ENCODE measurements around the gene CLMN. TPM values are rescaled to one million over a fixed set of nuclear protein-coding genes. Genes with fewer than 3 reads are reported as not detected.

CLMN gene
- total and polyA plus RNA-seq, 2 of the 8 experiments (the other 6 are each of a cell fraction or from before 2014, with no cell fraction given): 1.6 to 8.2 TPM

DNA sequence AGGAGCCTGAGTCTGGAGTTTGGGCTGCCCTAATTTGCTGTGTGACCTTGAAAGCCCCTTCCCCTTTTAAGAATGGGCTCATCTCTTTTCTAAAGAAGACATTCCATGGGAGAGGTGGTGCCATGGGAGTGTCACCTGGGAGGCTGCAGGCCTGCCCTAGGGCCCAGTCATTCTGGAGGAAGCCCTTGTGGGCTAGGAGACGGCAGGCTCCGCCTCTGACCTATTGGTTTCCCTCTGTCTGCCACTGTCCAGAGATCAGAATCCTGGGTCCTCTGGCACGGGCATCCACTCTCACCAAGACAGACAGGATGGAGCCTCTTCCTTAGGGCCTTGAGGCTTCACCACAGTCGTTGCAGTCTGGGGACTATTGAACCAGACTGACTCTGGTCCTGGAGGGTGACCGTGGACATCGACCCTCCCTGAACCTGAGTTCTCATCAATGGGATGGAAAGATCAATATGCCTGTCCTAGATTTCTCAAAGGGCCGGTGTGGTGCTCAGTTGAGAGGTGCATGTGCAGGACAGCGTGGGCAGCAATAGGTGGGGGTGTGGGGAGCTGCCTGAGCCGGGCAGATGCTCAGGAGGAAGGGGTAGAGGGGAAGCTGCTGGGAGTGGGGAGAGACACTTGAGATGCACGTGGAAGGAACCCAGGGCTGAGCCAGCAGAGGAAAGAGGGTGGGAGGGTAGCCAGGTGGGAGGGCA, 12.2 kb upstream of the CLMN start:
- H3K14ac ChIP-seq (ENCODE audit: insufficient read length): no peak overlapping the region
- H3K4me1 ChIP-seq (replicated peaks in 1 of 4; ENCODE audit: control insufficient read depth in 3 of 4, insufficient read depth in 4 of 4, low read length in 3 of 4): no peaks in the 10 kb centered on the region
- H3K9ac ChIP-seq (replicated peaks in 1 of 4; ENCODE audit: extremely low read depth in 1 of 4, low read depth in 3 of 4, low read length in 3 of 4): no peak overlapping the region
- ChIA-PET CTCF (ENCODE audit: partially characterized antibody) (interaction anchor here (1.4 to 1.6 kb wide), 2 partner anchors 29 to 37 kb away, joined by 5 to 7 read pairs; no protein-coding TSS in a partner anchor), POLR2A (ENCODE audit: partially characterized antibody) (no interaction called here)
- H4K5ac ChIP-seq (ENCODE audit: insufficient read length, low read depth, low read length): no peak overlapping the region
- peak overlapping the region; percentile 6; the same call in 1 of the 2 replicates for H4K8ac ChIP-seq (ENCODE audit: extremely low read depth, insufficient read depth, low read length)
- no peak overlapping the region for H2BK12ac ChIP-seq (ENCODE audit: low read depth, low read length)
- no peak overlapping the region for H3K23ac ChIP-seq (ENCODE audit: insufficient read length)
- H3K56ac ChIP-seq (replicated peaks; ENCODE audit: insufficient read length, low read depth, low read length): no peak overlapping the region
- H2AK5ac ChIP-seq (ENCODE audit: low read depth, low read length): no peak overlapping the region
- H3K9me3 ChIP-seq (ENCODE audit: insufficient read depth in 2 of 2, low read depth in 1 of 2, low read length in 1 of 2): no peaks in the 10 kb centered on the region
- no peak overlapping the region for H2BK5ac ChIP-seq (ENCODE audit: low read depth, low read length)
- no peak overlapping the region for H4K91ac ChIP-seq (replicated peaks; ENCODE audit: insufficient read length, low read length)
- no peaks in the 10 kb centered on the region for H3K79me2 ChIP-seq (ENCODE audit: control insufficient read depth in 1 of 2, insufficient read depth in 2 of 2, low read length in 2 of 2)
- no peaks in the 10 kb centered on the region for H3K27me3 ChIP-seq (replicated peaks in 1 of 4; ENCODE audit: control insufficient read depth in 3 of 4, extremely low read depth in 1 of 4, insufficient read depth in 3 of 4, low read length in 3 of 4)
- no peak overlapping the region for H3K18ac ChIP-seq (ENCODE audit: extremely low read depth, low read length)
- no peak overlapping the region for H3K4ac ChIP-seq (replicated peaks; ENCODE audit: insufficient read length, low read depth, low read length)
- no peaks in the 10 kb centered on the region for H3K36me3 ChIP-seq (ENCODE audit: control insufficient read depth in 2 of 4, insufficient read depth in 4 of 4, low read length in 3 of 4)
- WGBS, 2 experiments (ENCODE audit: extremely low coverage in 1 of 2, insufficient coverage in 1 of 2, insufficient read length in 1 of 2, insufficient replicate concordance in 2 of 2, low coverage in 1 of 2, low lambda C conversion rate in 2 of 2, missing lambda C conversion rate in 1 of 2): 87% methylated on average over 10 of the region's 10 CpGs; no CpG with 5 or more reads in 1 of the 2 experiments
- no peak overlapping the region for H2BK120ac ChIP-seq (replicated peaks; ENCODE audit: low read depth, low read length)
- no peaks in the 10 kb centered on the region for H4K20me1 ChIP-seq (replicated peaks in 1 of 2; ENCODE audit: control insufficient read depth in 1 of 2, insufficient read depth in 2 of 2, low read length in 2 of 2)
- DNase-seq (ENCODE audit: low read depth in 1 of 2, low spot score in 2 of 2) (no peak), FAIRE-seq (no peak)
- H2AFZ ChIP-seq (ENCODE audit: low read length): no peak overlapping the region
- no peak overlapping the region for H2BK20ac ChIP-seq (ENCODE audit: low read length)
- H3K4me3 ChIP-seq (ENCODE audit: extremely low read depth in 1 of 4, insufficient read depth in 2 of 4, low read depth in 3 of 4, low read length in 4 of 4): no peak overlapping the region
- no peak overlapping the region for H3K4me2 ChIP-seq (ENCODE audit: insufficient read depth in 1 of 2, low read depth in 2 of 2, low read length in 2 of 2)
- no peaks in the 10 kb centered on the region for H3K23me2 ChIP-seq (ENCODE audit: low read depth, low read length)
- H2BK15ac ChIP-seq (ENCODE audit: low read length): no peak overlapping the region
- no peak overlapping the region for H3K27ac ChIP-seq (ENCODE audit: low read depth, low read length)
- no peaks in the 10 kb centered on the region for H3K79me1 ChIP-seq (ENCODE audit: low read depth, low read length)
- no peak for TF ChIP-seq ZNF274 (IDR thresholded peaks at IDR 0.05; ENCODE audit: borderline replicate concordance, extremely low read depth, low read length)
- TF ChIP-seq SIN3A (conservative IDR thresholded peaks at IDR 0.05 in 1 of 2, IDR thresholded peaks at IDR 0.05 in 1 of 2; ENCODE audit: low read depth in 1 of 2, low read length in 2 of 2): no peak
- TF ChIP-seq MAFK (IDR thresholded peaks at IDR 0.05; ENCODE audit: low read depth, low read length): no peak
- no peak for TF ChIP-seq TCF12 (IDR thresholded peaks at IDR 0.05; ENCODE audit: low read depth, low read length)
- no peak for TF ChIP-seq SP4 (IDR thresholded peaks at IDR 0.05; ENCODE audit: low read length)
- TF ChIP-seq, protein P1, sequence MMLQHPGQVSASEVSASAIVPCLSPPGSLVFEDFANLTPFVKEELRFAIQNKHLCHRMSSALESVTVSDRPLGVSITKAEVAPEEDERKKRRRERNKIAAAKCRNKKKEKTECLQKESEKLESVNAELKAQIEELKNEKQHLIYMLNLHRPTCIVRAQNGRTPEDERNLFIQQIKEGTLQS (IDR thresholded peaks at IDR 0.05; ENCODE audit: insufficient read depth, low read depth, low read length): no peak
- TF ChIP-seq SP2 (IDR thresholded peaks at IDR 0.05; ENCODE audit: low read length): no peak
- no peak for TF ChIP-seq HDAC6 (IDR thresholded peaks at IDR 0.05; ENCODE audit: low read depth, low read length)
- no peak for TF ChIP-seq RBBP5 (IDR thresholded peaks at IDR 0.05; ENCODE audit: borderline replicate concordance, low read depth, low read length)

Measured in H1 (cell line).